Lower leg skin (tissue), 3 donors: ENCODE measurements around the gene GPRC5C.

Source experiments
- CTCF ChIP-seq, 3 donors: fragments of 450-650 bp; IDR thresholded peaks; one replicate each; pipeline ENCODE4 v1.5.1; 2016; ENCODE audit warnings: antibody characterized with exemption in 3 of 3, mild to moderate bottlenecking in 3 of 3, moderate library complexity in 2 of 3
- POLR2A ChIP-seq, 2 donors: fragments of 450-650 bp; IDR thresholded peaks; one replicate each; pipeline ENCODE4 v1.6.1; 2016 to 2017; ENCODE audit warnings: antibody characterized with exemption in 2 of 2, mild to moderate bottlenecking in 1 of 2, moderate library complexity in 1 of 2

- TF ChIP-seq CTCF (IDR thresholded peaks at IDR 0.05) (no peak), POLR2A (IDR thresholded peaks at IDR 0.05) (no peak)
Observed at GRCh38 chr17:74454197-74455024, 22.5 kb downstream of the GPRC5C start.
